GM12864 (cell line): ENCODE results near the gene CERS1.
"Not testable (repeated sequence)": the region's sequence is repeated elsewhere in the genome, so short reads cannot be mapped to it uniquely, and the experiment has no call there.

Source experiments
- DNase-seq: peaks from one replicate; pipeline ENCODE4 v3.0.0-alpha.2; 2011; ENCODE audit warnings: low read depth
- H3K4me3 ChIP-seq: 2 replicates; pipeline ENCODE4 v1.5.1; 2011; ENCODE audit warnings: mild to moderate bottlenecking, low read depth, low read length, control low read depth
- CTCF ChIP-seq: IDR thresholded peaks from 2 replicates; pipeline ENCODE4 v1.5.1; 2011; ENCODE audit warnings: low read depth, mild to moderate bottlenecking, moderate library complexity, low read length, control low read depth, inconsistent platforms; ENCODE audit errors: missing control alignments

The CERS1 gene

DNA sequence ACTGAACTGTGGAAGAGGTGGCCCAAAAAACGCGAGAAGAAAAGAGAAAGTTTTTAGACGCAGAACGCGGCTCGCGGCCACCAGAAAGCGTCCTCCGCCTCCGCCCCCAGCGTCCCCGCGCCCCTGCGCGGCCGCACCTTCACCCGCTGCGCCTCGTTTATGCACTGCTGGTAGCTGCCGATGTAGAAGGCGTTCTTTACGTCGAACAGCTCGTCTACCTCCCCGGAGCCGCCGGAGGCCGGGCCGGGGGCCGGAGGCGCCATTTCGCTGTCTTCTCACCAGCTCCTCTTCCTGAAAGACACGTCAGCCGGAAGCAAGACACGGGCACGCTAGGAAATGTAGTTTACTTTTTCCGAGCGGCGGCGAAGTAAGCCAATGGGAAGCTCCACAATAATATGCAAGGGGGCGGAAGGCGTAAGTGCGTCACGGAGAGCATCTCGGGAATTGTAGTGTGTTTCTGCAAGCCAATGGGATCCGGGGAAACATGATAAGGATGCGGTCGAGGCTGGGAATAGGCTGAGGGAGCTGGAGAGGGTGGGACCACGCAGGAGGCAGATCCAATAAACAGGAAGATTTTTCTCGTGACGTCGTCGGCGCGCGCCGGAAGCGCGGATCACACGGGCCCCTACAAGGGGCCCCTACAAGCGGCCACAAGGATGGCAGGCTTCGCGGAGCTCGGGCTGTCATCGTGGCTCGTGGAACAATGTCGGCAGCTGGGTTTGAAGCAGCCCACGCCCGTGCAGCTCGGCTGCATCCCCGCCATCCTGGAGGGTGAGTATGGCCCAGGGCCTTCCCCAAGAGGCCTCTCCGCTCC, 23.3 kb upstream of the CERS1 start, which contains the start of the genes COPE and DDX49:
Gene COPE (minus strand): TSS at position 302 of the 814 bp plus-strand sequence. CDS start 39 bp downstream, at position 263.
Gene DDX49 (plus strand): TSS at position 630 of the 814 bp plus-strand sequence. CDS start 27 bp downstream, at position 657.
- DNase-seq = peak; percentile 100
- peak within 1 kb of the TSS; percentile 97 for H3K4me3 ChIP-seq
- no peak for TF ChIP-seq CTCF

- not testable (repeated sequence) for DNase-seq
- peak overlapping the region; percentile 97 for H3K4me3 ChIP-seq
Measured at GRCh38 chr19:18917593-18917992, 21.6 kb upstream of the CERS1 start.

- peak; percentile 45 for TF ChIP-seq CTCF
- H3K4me3 ChIP-seq = no peak overlapping the region
Measured at GRCh38 chr19:18915639-18916038, 19.7 kb upstream of the CERS1 start.

DNA sequence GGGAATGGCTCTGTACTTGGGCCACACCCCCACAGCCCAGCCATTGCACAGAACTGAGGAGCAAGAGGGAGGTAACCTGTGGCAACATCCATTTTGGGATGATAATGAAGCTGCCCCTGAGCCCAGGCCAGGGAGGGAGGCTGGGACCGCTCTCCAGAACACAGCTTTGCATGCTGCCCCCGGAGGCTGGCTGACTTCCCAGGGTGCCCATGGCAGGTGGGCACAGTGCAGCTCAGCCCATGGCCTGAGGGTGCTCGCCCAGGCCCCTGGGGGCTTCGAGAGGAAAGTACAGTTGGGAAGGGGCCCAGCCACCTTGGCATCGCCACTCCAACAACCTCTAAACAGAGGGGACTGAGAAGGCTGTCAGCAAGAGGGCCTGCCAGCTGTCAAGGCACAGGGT, 17.5 kb upstream of the CERS1 start:
- no peak for DNase-seq
- no peak for TF ChIP-seq CTCF
- H3K4me3 ChIP-seq = no peak overlapping the region

More at GRCh38 chr19:18915639-18916038, 19.7 kb upstream of the CERS1 start:
- DNase-seq = no peak

DNA sequence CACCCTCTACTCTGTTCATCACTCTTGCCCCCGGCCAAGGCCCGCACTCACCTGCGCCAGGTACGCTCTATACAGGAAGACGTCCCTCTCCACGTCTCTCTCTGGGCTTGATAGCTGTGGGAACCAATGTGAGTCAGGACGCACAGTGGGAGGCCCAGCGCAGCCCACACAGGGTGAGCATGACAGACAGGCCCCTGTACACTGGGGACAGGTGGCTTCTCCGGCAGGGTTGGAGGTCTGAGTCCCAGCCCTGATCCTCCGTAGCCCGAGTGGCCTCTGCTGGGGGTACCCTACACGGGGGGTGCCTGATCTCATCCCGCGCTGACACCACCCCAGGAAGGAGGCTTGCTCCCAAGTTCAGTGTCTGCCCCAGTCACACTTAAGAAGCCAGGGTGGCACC, 17.0 kb upstream of the CERS1 start:
- TF ChIP-seq CTCF = no peak
- no peak overlapping the region for H3K4me3 ChIP-seq
- no peak for DNase-seq

DNA sequence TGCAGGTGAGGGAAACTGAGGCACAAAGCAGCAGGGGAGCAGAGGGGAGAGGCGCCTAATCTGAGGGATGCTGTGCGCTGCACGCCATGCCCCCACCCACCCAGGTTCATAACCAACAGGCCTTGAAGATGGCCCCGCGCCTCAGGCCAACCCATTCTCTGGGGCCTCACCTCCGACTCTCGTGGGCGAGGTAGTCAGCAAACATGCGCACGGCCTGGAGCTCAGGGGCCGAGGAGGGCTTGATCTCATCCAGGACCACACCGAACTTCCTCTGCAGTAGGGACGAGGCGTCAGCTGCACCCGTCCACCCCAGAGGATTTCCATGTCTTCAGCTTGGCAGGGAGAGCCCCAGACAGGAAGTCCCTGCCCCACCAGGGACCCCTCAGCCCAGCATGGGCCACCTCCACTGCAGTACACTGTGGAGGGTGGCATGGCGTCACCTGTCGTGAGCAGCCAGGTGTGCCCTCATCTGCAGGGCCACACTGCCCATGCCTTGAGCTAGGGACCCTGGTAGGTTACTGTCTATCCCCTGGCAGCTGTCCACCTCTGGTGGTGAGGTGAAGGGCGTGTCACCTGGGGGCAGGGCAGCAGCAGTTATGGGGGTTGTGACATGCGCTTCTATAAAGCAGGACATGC, 15.0 kb upstream of the CERS1 start:
- DNase-seq = no peak
- no peak for TF ChIP-seq CTCF
- H3K4me3 ChIP-seq = no peak overlapping the region

- DNase-seq = no peak
- H3K4me3 ChIP-seq = no peak overlapping the region
- no peak for TF ChIP-seq CTCF
Measured at GRCh38 chr19:18910010-18910409, 14.1 kb upstream of the CERS1 start.
